Mucosa of descending colon (tissue), 3 donors: ENCODE measurements around the gene CD164L2. TPM values are rescaled to one million over a fixed set of nuclear protein-coding genes. Genes with fewer than 3 reads are reported as not detected.

ENCODE experiments used
- ATAC-seq: fragments of 200-7000 bp; cut with Tn5 transposase; one replicate; pipeline ENCODE4 v1.9.1; 2020; ENCODE audit warnings: mild to moderate bottlenecking, moderate library complexity
- DNase-seq, 3 donors: peaks; one replicate each; pipeline ENCODE4 v3.0.0-alpha.2; 2020
- H3K36me3 ChIP-seq: fragments of 200-600 bp; one replicate; pipeline ENCODE4 v1.8.0; 2021; ENCODE audit warnings: low read depth, mild to moderate bottlenecking
- H3K4me1 ChIP-seq: fragments of 200-600 bp; one replicate; pipeline ENCODE4 v1.8.0; 2021; ENCODE audit warnings: low read depth, mild to moderate bottlenecking
- H3K4me3 ChIP-seq: fragments of 200-600 bp; one replicate; pipeline ENCODE4 v1.8.0; 2021; ENCODE audit warnings: mild to moderate bottlenecking
- H3K9me3 ChIP-seq: fragments of 200-600 bp; one replicate; pipeline ENCODE4 v1.8.0; 2021; ENCODE audit warnings: mild to moderate bottlenecking
- intact Hi-C, 2 donors: fragments of 100-400 bp; cut with DNase I in 1 of 2; cut with micrococcal nuclease in 1 of 2; formaldehyde crosslinking; loops; one replicate each; pipeline versions ENCODE4 v1.11.0 to v1.11.1; 2022; cut with DNase I, micrococcal nuclease
- total RNA-seq, 3 donors: library from RNA; stranded (reverse); fragmentation: NEBNext Ultra II Directional in 2 of 3; extraction: Animal tissue kit (Norgen Biotek cat#: 25700) in 2 of 3; gene quantifications; one replicate each; pipeline versions ENCODE4 v1.2.1 to v1.2.4, GENCODE V29; 2021 to 2023
- TF ChIP-seq, protein P1 (sequence below): fragments of 200-600 bp; IDR thresholded peaks from one replicate; pipeline ENCODE4 v1.8.0; 2022; ENCODE audit warnings: antibody characterized with exemption, mild to moderate bottlenecking
- donor health status: DM: no; HTN: no; CAD: no; lungs with moderate emphysema.
- donor health status: DM: no; HTN: no; CAD: no.
- donor health status: DM: no; HTN: yes; CAD: no.

The CD164L2 gene
- total RNA-seq, 3 donors from 2014 or later, result 0.29 to 1.3 (median 0.51) TPM

DNA sequence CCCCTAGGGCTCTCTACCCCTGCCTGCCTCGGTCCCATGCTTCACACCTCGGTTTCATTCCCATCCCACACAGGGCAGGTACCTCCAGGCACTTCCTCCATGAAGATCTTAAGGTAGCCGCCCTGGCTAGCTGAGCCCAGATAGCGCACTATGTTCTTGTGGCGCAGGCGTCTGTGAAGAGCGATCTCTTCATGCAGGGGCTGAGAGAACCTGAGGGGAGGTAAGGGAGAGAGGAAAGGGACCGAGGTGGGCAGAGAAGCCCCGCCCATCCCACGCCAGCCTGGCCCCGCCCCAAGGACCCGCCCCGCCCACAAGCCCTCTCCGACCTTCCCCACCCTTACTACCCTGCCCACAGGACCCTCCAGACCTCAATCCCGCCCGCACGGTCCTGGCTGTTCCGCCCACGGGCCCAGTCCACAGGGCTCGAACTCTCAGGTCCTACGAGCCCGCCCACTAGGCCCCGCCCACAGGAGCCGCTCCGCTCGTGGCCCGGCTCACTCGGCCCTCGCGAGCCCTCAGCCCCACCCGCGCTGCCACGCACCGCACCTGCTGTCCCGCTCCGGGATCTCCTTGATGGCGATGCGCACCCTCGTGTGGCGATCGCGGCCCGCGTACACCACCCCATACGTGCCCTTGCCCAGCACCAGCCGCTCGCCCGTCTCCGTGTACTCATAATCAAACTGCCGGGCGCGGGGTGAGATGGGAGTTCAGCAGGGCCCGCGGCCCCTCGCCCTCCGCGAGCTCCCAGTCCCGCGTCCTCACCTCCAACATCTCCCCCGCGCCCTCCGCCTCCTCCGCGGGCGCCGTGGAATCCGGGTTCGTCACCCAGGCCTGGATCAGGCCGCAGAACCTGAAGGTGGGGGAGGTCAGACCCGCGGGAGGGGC is 22.7 kb downstream of the CD164L2 start:
- peak in 2 of 3 donors; percentile 39 to 67 for DNase-seq
- intact Hi-C loops, result no loop called here
- H3K36me3 ChIP-seq, result no peaks in the 10 kb centered on the region
- TF ChIP-seq, protein P1, sequence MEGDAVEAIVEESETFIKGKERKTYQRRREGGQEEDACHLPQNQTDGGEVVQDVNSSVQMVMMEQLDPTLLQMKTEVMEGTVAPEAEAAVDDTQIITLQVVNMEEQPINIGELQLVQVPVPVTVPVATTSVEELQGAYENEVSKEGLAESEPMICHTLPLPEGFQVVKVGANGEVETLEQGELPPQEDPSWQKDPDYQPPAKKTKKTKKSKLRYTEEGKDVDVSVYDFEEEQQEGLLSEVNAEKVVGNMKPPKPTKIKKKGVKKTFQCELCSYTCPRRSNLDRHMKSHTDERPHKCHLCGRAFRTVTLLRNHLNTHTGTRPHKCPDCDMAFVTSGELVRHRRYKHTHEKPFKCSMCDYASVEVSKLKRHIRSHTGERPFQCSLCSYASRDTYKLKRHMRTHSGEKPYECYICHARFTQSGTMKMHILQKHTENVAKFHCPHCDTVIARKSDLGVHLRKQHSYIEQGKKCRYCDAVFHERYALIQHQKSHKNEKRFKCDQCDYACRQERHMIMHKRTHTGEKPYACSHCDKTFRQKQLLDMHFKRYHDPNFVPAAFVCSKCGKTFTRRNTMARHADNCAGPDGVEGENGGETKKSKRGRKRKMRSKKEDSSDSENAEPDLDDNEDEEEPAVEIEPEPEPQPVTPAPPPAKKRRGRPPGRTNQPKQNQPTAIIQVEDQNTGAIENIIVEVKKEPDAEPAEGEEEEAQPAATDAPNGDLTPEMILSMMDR, result no peak
- no peaks in the 10 kb centered on the region for H3K9me3 ChIP-seq
- H3K4me1 ChIP-seq, result peaks cover 9% of the 10 kb centered on the region
- no peak for ATAC-seq
- H3K4me3 ChIP-seq, result no peak overlapping the region

DNA sequence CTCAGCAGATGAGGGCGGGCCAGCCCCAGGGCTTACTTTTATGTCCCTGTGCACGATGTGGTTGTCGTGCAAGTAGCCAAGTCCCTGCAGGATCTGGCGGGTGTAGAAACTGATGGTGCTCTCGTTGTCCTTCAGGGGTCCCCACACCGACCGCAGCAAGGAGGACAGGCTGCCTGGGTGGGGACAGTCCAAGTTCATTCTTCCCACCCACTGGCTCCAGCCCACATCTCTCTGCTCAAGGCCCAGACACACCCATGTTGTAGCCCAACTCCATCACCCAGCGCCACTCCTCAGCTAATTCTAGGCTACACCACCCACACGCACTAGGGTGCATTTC is 23.3 kb downstream of the CD164L2 start:
- Histone ChIP-seq H3K9me3 (no peaks in the 10 kb centered on the region), H3K4me1 (peaks cover 9% of the 10 kb centered on the region), H3K4me3 (no peak overlapping the region), H3K36me3 (no peaks in the 10 kb centered on the region)
- intact Hi-C loops, result loop anchor here in 1 of 2 donors (5.0 kb wide), 1 partner anchor 33 kb away; the partner anchor contains the start of gene GPR3
- DNase-seq, result no peak
- TF ChIP-seq, protein P1, result no peak
- no peak for ATAC-seq

DNA sequence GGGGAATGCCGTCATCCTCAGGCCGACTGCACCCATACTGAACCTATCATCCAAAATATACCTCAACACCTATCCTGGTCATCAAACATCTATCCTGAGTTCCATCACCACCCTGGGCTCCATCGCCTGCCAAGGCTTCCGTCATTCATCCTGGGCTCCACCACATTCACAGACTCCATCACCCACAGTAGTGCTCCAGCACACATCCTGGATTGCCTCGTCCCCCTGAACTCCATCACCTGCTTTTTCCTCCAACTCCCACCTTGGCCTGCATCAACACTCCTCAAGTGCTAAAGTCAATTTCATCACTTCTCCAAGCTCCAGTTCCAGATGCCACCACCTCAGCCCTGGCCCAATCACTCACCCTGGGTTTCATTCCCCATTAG is 24.2 kb downstream of the CD164L2 start:
- Histone ChIP-seq H3K4me1 (peaks cover 9% of the 10 kb centered on the region), H3K4me3 (no peak overlapping the region), H3K9me3 (no peaks in the 10 kb centered on the region), H3K36me3 (no peaks in the 10 kb centered on the region)
- ATAC-seq, result no peak
- TF ChIP-seq, protein P1, result no peak
- intact Hi-C loops, result loop anchor here in 1 of 2 donors (5.0 kb wide), 1 partner anchor 33 kb away; the partner anchor contains the start of gene GPR3
- DNase-seq, result no peak

DNA sequence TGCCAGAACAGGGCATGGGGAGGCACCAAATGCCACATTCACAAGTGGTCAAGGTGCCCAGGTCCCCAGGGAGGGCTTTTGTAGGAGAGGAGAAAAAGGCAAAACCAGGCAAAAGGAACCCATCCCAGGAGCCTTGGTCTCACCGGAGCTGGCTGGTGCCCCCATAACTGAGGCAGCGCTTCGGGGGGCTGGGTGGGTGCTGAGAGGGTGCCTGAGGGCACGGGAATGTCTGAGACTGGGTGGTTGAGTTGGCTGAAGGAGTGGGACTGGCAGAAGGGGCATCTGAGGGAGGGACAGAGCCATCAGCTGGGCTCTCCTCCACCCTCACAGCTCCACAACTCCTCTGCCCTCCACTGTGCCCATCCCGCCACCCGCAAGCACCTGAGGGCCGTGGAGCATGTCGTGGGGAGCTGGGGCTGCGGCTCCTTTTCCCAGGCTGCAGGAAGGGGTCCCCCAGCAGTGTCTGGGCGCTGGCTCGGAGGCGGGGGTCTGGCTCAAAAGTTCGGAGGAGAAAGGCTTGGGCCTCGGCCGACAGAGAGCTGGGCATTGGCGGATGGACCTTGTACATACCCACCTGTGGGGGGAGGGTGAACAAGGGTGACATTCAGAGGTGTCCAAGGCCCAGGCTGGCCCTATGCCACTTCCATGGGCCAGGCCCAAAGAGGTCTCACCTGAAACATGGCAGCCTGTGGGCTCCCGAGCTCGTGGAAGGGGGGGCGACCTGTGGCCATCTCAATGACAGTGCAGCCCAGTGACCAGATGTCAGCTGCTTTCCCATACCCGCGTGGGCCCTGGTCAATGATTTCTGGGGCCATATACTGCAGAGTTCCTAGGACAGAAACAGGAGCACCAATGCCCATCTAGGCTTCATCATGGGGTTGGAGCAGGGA is 24.9 kb downstream of the CD164L2 start:
- DNase-seq (no peak), ATAC-seq (no peak)
- TF ChIP-seq, protein P1, result no peak
- Histone ChIP-seq H3K9me3 (no peaks in the 10 kb centered on the region), H3K4me1 (peaks cover 9% of the 10 kb centered on the region), H3K36me3 (no peaks in the 10 kb centered on the region), H3K4me3 (no peak overlapping the region)
- intact Hi-C loops, result loop anchor here in 1 of 2 donors (5.0 kb wide), 1 partner anchor 34 kb away; the partner anchor contains the start of gene GPR3

DNA sequence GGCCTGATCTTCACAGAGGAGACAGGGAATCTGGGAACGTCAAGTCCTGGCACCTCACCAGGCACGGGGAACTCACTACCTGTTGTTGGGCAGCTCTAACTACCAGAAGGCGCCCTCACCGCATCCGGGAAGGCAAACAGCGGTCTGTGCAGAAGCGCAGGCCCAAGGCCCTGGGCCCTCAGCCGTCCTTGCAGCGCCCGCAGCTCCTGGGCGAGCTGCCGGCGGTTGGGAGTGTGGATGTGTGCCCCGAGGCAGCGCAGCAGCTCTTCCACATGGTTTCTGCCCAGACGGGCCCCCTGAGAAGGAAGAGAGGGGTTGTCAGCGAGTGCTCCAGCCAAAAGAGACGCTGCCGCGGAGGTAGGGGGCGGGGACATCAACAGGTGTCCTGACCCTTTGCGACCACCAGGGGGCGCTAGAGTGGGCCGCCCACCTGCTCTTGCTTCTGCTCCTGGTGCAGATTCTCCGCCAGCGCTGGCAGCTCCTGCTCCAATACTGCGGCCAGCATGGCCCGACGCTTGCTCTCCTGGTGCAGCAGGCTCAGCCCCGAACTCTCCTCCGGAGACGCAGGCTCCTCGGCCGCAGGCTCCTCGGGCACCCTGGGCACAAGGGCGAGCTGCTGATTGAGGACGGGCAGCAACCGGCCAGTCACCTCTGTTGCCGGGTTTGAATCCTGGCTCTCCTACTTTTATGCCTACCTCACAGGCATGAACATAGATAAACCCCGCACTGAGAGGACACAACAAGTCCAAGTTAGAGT is 25.7 kb downstream of the CD164L2 start:
- Histone ChIP-seq H3K4me3 (no peak overlapping the region), H3K9me3 (no peaks in the 10 kb centered on the region), H3K4me1 (peaks cover 9% of the 10 kb centered on the region), H3K36me3 (no peaks in the 10 kb centered on the region)
- intact Hi-C loops, result loop anchor here in 1 of 2 donors (5.0 kb wide), 1 partner anchor 35 kb away; the partner anchor contains the start of gene GPR3
- peak; percentile 79 to 88 (median 86) for DNase-seq
- TF ChIP-seq, protein P1, result peak; percentile 98
- ATAC-seq, result peak; percentile 92
